SHP77 treated with DMSO at 0.1 percent for 48 hours (cell line): ENCODE data around the gene KAT2B.

Experiments used
- DNase-seq: peaks from one replicate; lab custom pipeline; 2025; lab: John Stamatoyannopoulos, UW

Gene KAT2B

GRCh38 chr3:20064796-20065564 is 24.7 kb downstream of the KAT2B start:
- DNase-seq = no peak

DNA sequence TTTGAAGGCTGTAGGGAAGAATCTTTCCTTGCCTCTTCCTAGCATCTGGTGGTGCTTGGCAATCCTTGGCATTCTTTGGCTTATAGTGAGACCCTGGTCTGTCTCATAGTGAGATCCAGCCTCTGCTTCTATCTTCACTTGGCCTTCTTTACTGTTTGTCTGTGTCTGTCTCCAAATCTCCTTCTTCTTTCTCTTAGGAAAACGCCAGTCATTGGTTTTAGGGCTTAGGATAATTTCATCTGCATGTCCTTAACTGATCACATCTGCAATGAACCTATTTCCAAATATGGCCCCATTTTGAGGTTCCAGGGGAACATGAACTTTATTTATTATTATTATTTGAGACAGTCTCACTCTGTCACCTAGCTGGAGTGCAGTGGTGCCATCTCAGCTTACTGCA is 25.8 kb downstream of the KAT2B start:
- no peak for DNase-seq

DNA sequence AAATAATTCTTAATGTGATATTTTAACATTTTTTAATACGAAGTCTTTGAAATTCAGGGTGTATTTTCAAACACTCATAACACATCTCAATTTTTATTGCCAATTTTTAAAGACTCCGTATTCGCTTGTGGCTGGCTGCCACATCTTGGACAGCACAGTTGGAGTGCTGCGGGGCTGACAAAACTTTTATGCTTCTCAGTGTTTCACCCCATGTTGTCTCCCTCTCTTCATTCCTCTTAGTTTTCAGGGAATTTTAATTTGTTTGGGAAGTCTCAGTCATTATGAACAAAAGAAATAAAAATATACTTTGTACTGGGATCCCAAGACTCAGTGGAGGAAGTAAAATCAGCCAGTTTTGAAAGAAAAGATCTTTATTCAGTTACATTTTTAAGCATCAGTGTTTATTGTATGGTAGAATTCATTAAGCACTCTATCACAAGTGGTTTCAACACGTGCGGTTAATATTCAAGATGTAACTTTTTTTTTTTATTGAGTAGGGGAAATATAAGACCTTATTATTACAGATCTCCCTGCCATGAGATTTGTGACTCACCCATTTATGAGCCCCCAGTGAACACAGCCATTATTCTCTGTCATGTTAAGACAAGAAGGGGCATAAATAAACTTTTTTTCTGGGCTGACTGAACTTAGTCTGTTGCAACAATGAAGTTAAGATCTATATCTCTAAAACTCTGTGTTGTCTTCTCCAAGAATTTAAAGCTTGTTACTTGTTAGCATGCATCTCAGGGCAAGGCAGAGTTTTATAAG is 26.8 kb downstream of the KAT2B start:
- no peak for DNase-seq

DNA sequence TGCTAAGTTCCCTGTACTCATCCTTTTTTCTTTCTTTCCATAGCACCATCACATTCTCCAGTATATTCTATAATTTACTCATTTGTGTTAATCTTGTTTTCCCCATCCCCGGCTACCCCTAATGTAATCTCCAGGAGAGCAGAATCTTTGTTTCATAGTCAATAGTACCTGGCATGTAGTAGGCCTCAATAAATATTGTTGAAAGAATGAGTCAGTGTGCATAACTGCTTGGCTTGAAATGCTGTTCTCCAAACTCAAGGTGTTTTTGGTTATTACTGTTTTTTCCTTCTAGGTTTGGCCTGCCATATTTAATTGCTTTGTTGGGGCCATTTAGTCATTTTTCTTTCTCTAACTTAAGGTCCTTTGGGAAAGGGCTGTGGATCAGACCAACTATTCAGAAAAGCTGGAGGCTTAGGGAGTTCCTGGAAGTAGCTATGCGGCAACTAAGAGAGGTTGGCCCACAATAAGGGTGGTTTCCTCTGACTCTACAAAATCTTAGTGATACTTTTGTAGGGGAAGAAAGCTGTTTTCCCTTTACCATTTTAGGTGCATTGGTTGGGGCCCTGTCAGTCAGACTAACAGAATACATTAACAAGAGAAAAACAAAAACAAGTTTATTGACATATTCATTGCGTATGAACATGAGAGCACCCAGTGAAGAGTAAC is 28.4 kb downstream of the KAT2B start:
- no peak for DNase-seq

GRCh38 chr3:20069178-20069532 is 28.9 kb downstream of the KAT2B start:
- no peak for DNase-seq

- DNase-seq = no peak
Observed at GRCh38 chr3:20071175-20071574, 30.9 kb downstream of the KAT2B start.

GRCh38 chr3:20072422-20072821 is 32.2 kb downstream of the KAT2B start:
- DNase-seq = no peak

- DNase-seq = no peak
Observed at GRCh38 chr3:20073068-20073467, 32.8 kb downstream of the KAT2B start.

GRCh38 chr3:20073683-20074082 is 33.4 kb downstream of the KAT2B start:
- DNase-seq = no peak

- DNase-seq = no peak
Observed at GRCh38 chr3:20074226-20075063, 34.2 kb downstream of the KAT2B start.

GRCh38 chr3:20075197-20075596 is 35.0 kb downstream of the KAT2B start:
- DNase-seq = no peak

DNA sequence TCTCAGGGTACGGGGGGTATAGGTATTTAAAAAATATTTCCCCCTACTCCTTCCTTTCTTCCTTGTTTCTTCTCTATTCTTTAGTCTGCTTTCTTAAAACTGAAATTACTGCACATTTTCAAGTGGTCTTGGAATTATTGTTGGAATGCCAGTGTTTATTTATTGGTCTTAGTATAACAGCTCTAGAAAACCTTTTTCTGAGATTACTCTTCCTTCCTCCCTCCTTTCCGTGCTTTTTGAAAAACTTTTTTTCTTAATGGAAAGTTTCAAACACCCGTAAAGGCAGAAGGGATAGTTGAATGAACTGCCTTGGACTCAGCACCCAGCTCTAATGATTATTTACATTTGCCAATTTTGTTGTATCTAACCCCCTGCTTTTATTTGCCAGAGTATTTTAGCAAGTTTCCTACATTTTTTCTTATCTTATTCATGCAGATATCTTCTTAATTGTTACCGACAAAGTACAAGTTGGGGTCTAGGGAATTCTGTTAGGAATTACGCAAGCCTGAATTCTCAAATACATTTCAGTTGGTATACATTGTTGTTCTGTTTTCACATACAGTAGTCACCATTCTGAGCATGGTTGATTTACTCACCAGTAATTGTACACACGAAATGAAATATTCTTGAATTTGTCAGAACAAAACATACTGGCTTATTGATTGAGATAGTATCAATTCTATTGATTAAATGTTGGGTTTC is 36.2 kb downstream of the KAT2B start:
- no peak for DNase-seq

DNA sequence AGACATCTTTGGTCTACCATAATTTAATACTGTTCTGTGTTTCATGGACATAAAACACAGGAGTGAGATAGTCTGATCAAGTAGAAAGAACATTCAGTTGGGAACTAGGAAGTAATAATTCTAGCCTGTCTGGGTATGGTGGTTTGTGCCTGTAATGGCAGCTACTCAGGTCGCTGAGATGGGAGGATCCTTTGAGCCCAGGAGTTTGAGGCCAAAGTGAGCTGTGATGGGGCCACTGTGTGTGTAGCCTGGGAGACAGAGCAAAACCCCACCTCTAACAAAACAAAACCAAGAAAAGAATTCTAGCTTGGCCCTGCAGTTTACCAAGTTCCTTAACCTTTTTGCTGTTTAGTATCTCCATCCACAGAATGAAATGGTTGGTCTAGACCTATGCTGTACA is 36.8 kb downstream of the KAT2B start:
- no peak for DNase-seq

GRCh38 chr3:20078194-20078714 is 38.0 kb downstream of the KAT2B start:
- peak; percentile 5 for DNase-seq

DNA sequence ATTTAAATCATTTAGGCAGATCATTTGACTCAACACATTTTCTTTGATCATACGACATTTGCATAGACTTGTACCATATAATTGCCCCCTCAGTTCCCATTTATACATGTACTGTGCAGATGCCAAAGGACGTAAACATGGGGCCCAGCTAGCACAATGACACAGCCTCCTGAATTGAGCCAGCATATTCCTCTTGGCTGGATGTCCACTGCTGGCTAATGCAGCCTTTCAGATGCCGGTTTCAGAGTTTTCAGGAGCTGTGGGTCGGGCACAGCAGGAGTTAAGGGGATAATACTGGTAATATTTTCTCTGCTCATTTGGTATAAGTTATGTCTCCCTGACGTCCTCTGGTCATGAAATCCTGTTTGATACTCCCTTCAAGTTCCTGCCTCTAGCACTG is 39.4 kb downstream of the KAT2B start:
- no peak for DNase-seq

- peak; percentile 88 for DNase-seq
Observed at GRCh38 chr3:20080956-20081554, 40.8 kb downstream of the KAT2B start.

DNA sequence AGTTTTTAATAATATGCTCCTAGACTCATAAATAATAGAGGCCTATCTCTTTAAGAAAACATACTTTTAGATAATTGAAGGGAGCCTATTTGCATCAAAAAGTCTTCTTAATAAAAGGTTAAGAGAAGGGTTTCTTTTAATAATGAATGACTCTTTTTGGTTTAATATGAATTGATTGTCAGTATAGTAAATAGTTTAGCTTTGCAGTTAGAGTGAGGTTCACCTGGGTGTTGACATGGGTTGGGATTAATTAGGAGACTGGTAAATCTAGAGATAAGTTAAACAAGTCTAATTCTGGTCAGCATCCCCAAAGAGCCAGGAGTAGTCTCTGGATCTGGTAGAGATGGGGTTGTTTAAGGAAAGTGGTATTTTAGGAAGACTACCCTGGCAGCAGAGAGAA is 43.0 kb downstream of the KAT2B start:
- no peak for DNase-seq

GRCh38 chr3:20083953-20084352 is 43.7 kb downstream of the KAT2B start:
- no peak for DNase-seq

DNA sequence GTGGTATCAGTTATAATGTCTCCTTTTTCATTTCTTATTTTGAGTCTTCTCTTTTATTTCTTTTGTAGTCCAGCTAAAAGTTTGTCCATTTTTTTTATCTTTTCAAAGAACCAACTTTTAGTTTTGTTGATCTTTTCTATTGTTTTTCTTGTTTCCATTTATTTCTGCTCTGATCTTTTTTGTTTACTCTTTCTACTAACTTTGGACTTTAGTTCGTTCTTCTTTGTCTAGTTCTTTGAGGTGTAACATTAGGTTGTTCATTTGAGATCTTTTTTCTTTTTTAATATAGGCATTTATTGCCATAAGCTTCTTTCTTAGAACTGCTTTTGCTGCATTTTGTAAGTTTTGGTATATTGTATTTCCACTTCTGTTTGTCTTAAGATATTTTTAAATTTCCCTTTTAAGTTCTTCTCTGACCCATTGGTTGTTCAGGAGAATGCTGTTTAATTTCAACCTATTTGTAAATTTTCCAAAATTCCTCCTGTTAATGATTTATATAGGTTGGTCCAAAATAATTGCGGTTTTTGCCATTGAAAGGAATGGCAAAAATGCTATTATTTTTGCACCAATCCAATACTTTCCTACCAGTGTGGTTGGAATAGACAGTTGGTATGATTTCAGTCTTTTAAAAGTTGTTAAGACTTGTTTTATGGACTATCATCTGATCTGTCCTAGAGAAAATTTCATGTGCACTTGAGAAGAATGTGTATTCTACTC is 51.2 kb downstream of the KAT2B start:
- DNase-seq = no peak

- no peak for DNase-seq
Observed at GRCh38 chr3:20095470-20095869, 55.2 kb downstream of the KAT2B start.
